GM23338 (cell line): ENCODE results near the gene TPST1. TPM values are rescaled to one million over a fixed set of nuclear protein-coding genes. Genes with fewer than 3 reads are reported as not detected.

ENCODE experiments used
- ATAC-seq: fragments of 200-7000 bp; cut with Tn5 transposase; 3 replicates; pipeline ENCODE4 v1.9.1; 2020
- DNase-seq: peaks from one replicate; pipeline ENCODE4 v3.0.0-alpha.2; 2015; ENCODE audit warnings: low spot score
- H2AFZ ChIP-seq: fragments of 200-600 bp; sonication (generic); 2 replicates; pipeline ENCODE4 v1.8.0; 2016; ENCODE audit warnings: antibody characterized with exemption, mild to moderate bottlenecking, moderate library complexity
- H3F3A ChIP-seq: fragments of 200-600 bp; sonication (generic); replicated peaks from 2 replicates; pipeline ENCODE4 v1.8.0; 2017; ENCODE audit warnings: antibody characterized with exemption, mixed run types, low read depth
- H3K27ac ChIP-seq: fragments of 200-600 bp; sonication (generic); 2 replicates; pipeline ENCODE4 v1.6.1; 2016; ENCODE audit warnings: low read depth
- H3K27me3 ChIP-seq: fragments of 200-600 bp; sonication (generic); 2 replicates; pipeline ENCODE4 v1.8.0; 2016; ENCODE audit warnings: mild to moderate bottlenecking, mixed run types, moderate library complexity; ENCODE audit not compliant: insufficient read depth
- H3K36me3 ChIP-seq: fragments of 200-600 bp; sonication (generic); 2 replicates; pipeline ENCODE4 v1.8.0; 2016; ENCODE audit warnings: mild to moderate bottlenecking; ENCODE audit not compliant: insufficient read depth
- H3K4me1 ChIP-seq: fragments of 200-600 bp; sonication (generic); 2 replicates; pipeline ENCODE4 v1.8.0; 2016; ENCODE audit warnings: mild to moderate bottlenecking, moderate library complexity; ENCODE audit not compliant: insufficient read depth
- H3K4me2 ChIP-seq: fragments of 200-600 bp; sonication (generic); 2 replicates; pipeline ENCODE4 v1.7.1; 2017; ENCODE audit warnings: mixed run types
- H3K4me3 ChIP-seq: fragments of 200-600 bp; sonication (generic); 2 replicates; pipeline ENCODE4 v1.6.1; 2016; ENCODE audit warnings: mixed run types
- H3K79me2 ChIP-seq: fragments of 200-600 bp; sonication (generic); replicated peaks from 2 replicates; pipeline ENCODE4 v1.8.0; 2017; ENCODE audit warnings: mild to moderate bottlenecking; ENCODE audit not compliant: insufficient read depth
- H3K9me2 ChIP-seq: fragments of 200-600 bp; sonication (generic); 2 replicates; pipeline ENCODE4 v1.8.0; 2017; ENCODE audit not compliant: insufficient read depth
- H4K20me1 ChIP-seq: fragments of 200-600 bp; sonication (generic); replicated peaks from 2 replicates; pipeline ENCODE4 v1.8.0; 2017; ENCODE audit warnings: mild to moderate bottlenecking; ENCODE audit not compliant: insufficient read depth
- H3K27ac Mint-ChIP-seq: 2 replicates; pipeline ENCODE4 v1.8.0; 2020; ENCODE audit warnings: inconsistent platforms, mild to moderate bottlenecking, moderate library complexity, mixed read lengths
- H3K27me3 Mint-ChIP-seq: 3 replicates; pipeline ENCODE4 v1.8.0; 2022; ENCODE audit warnings: low read depth, mild to moderate bottlenecking, moderate library complexity, mixed read lengths, inconsistent platforms; ENCODE audit not compliant: insufficient read depth, poor library complexity
- H3K36me3 Mint-ChIP-seq: 3 replicates; pipeline ENCODE4 v1.8.0; 2021; ENCODE audit warnings: low read depth, mild to moderate bottlenecking, inconsistent platforms, moderate library complexity, mixed read lengths
- H3K4me1 Mint-ChIP-seq: 3 replicates; pipeline ENCODE4 v1.8.0; 2020; ENCODE audit warnings: mild to moderate bottlenecking, inconsistent platforms, mixed read lengths
- H3K4me3 Mint-ChIP-seq: 3 replicates; pipeline ENCODE4 v1.8.0; 2021; ENCODE audit warnings: moderate library complexity, mild to moderate bottlenecking, inconsistent platforms, mixed read lengths
- H3K9me3 Mint-ChIP-seq: 3 replicates; pipeline ENCODE4 v1.8.0; 2020; ENCODE audit warnings: moderate library complexity, mild to moderate bottlenecking, inconsistent platforms, mixed read lengths
- ETS1 ChIP-seq: IDR thresholded peaks from 2 replicates; pipeline ENCODE4 v1.6.1; 2016; ENCODE audit warnings: antibody characterized with exemption
- NANOG ChIP-seq: IDR thresholded peaks from 2 replicates; pipeline ENCODE4 v1.6.1; 2016; ENCODE audit warnings: antibody characterized with exemption, borderline replicate concordance
- ZNF462 ChIP-seq: fragments of 250-450 bp; sonication (Bioruptor Pico); IDR thresholded peaks from 2 replicates; pipeline ENCODE4 v1.5.0; 2020; ENCODE audit warnings: mild to moderate bottlenecking, moderate library complexity
- polyA plus RNA-seq: library from polyadenylated mRNA; unstranded; fragments of >200 nt; fragmentation: Nextera tagmentation; extraction: Ambion mirVana; gene quantifications from 2 replicates; pipeline ENCODE4 v1.2.1, GENCODE V29; 2016
- total RNA-seq: library from RNA; depleted of rRNA; stranded (reverse); fragments of >200 nt; shearing (Covaris generic); gene quantifications from 2 replicates; pipeline ENCODE4 v1.2.3, GENCODE V29; 2014

Gene TPST1
- total and polyA plus RNA-seq, 2 experiments from 2014 or later, result 10.7 to 19.2 TPM

- TF ChIP-seq ZNF462 (CRISPR knock-in tag), result no peak
These were observed 108.9 kb downstream of the TPST1 start (continued) for GRCh38 chr7:66313886-66314568.

GRCh38 chr7:66315192-66315591 is 110.1 kb downstream of the TPST1 start:
- H3K36me3 ChIP-seq, result no peaks in the 10 kb centered on the region
- Mint-ChIP-seq H3K27ac (peak overlapping the region; percentile 91), H3K36me3 (peaks cover 4% of the 10 kb centered on the region; the same call in 1 of the 3 replicates), H3K9me3 (peaks cover 5% of the 10 kb centered on the region; the same call in 2 of the 3 replicates), H3K4me1 (peaks cover 11% of the 10 kb centered on the region), H3K4me3 (no peak overlapping the region), H3K27me3 (peaks cover 4% of the 10 kb centered on the region)
- 0 out of 2 replicates have a peak overlapping the region, but pooled peaks have one; percentile 4 for H3K4me3 ChIP-seq
- DNase-seq (peak; percentile 39), ATAC-seq (peak; percentile 82)
- no peak overlapping the region; the same call in 1 of the 2 replicates for H2AFZ ChIP-seq
- no peaks in the 10 kb centered on the region for H3K9me2 ChIP-seq
- H3K4me2 ChIP-seq, result peak overlapping the region; percentile 28
- H3F3A ChIP-seq, result no peaks in the 10 kb centered on the region
- no peaks in the 10 kb centered on the region for H3K27me3 ChIP-seq
- peaks cover 3% of the 10 kb centered on the region; the same call in 1 of the 2 replicates for H4K20me1 ChIP-seq
- peaks cover 6% of the 10 kb centered on the region; the same call in 1 of the 2 replicates for H3K4me1 ChIP-seq
- H3K27ac ChIP-seq, result peak overlapping the region; percentile 46; the same call in 1 of the 2 replicates
- H3K79me2 ChIP-seq, result no peaks in the 10 kb centered on the region
- TF ChIP-seq NANOG, result no peak
- TF ChIP-seq ZNF462 (CRISPR knock-in tag), result no peak
- TF ChIP-seq ETS1, result no peak
